HG02885 (cell line): ENCODE measurements around the gene RAB3IP.
"Not testable (repeated sequence)": the region's sequence is repeated elsewhere in the genome, so short reads cannot be mapped to it uniquely, and the experiment has no call there.

Experiments
- ATAC-seq: cut with Tn5 transposase; IDR thresholded peaks from one replicate; pipeline ENCODE4 v1.9.1; 2021; ENCODE audit warnings: mild to moderate bottlenecking; ENCODE audit not compliant: unreplicated experiment, poor library complexity

Gene RAB3IP

DNA sequence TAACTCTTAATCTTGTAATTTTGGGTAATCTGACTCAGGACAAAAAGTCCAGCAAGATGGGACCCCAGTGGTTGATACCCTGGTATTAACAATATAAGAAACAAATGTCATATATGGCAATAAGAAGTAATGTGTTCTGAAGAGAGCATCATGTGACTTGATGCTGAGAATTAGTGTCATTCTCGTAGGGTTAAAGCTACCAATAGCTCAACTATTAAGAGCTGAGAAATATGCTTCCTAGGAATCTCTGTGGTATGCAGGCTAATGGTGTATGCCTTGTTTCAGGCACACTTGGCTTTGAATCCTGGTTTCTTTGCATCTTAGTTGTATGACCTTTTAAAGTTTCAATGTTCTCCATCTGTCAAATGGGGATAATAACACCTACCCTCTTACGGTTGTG is 95.5 kb downstream of the RAB3IP start:
- no peak for ATAC-seq

DNA sequence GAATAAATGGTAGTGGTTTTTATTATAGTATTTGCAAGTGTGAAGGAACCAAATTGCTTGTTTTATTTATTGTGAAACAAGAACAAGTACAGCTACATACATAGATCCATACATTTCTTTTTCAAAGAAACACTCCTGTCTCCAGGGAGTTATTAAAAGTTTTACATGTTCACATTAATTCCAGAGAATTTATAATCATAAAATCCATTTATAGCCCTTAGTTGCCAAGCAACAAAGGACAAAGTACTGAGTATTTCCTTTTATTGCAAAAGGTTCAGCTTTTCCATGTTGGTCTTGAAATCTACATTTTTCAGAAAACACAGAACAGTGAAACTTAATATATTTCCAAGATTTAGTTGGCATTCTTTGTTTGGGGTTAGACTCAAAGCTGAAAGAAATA is 95.9 kb downstream of the RAB3IP start:
- no peak for ATAC-seq

DNA sequence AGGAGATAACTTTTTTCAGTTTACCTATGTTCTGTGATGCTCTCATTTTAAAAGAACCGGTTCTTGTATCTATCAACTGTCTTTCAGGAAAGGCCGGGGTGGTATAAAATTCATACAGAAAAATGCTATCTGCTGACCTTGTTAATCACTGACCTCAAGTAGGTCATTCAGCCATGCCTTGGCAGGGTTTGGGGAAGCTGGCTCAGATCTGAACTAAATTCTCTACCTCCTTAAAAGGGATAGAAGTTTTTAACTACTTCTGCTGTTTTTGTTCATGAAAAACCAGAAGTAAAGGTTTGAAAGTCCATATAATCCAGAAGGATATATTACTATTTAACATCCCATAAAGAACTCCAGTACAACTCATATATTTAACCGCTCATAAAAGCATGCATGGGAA is 96.4 kb downstream of the RAB3IP start:
- ATAC-seq, result no peak

DNA sequence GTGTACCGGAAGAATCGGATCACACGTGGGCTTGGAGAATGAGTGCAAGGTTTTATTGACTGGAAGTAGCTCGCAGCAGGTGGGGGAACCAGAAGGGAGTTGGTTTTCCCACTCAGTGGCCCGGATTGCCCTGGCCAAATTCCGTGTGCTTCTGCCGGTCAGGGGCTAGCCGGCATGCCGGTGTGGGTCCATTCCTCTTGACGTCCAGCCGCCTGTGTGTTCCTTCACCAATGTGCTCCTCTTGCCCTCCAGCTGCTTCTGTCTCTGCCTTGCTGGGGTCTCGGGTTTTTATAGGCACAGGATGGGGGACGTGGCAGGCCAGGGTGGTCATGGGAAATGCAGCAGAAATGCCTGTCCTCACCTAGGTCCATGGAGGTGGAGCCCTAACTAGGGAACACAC is 97.4 kb downstream of the RAB3IP start:
- ATAC-seq, result no peak

DNA sequence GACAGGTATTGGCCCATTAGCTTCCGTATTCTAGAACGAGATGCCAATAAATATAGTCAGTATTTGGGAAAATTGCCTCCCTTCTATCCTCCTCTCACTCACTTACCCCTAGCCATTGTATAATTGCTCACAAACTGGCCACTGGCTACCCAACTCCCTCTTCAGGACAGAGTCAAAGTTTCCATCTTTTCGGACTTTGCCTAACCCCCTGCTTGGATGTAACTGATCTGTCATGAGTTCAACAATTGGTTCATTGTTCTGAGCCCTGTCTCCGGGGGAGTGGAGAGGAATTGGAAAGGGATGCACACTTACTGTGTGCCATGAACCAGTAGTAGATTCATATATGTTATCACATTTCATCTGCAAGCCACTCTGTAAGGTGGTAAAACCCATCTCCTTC is 98.5 kb downstream of the RAB3IP start:
- no peak for ATAC-seq

DNA sequence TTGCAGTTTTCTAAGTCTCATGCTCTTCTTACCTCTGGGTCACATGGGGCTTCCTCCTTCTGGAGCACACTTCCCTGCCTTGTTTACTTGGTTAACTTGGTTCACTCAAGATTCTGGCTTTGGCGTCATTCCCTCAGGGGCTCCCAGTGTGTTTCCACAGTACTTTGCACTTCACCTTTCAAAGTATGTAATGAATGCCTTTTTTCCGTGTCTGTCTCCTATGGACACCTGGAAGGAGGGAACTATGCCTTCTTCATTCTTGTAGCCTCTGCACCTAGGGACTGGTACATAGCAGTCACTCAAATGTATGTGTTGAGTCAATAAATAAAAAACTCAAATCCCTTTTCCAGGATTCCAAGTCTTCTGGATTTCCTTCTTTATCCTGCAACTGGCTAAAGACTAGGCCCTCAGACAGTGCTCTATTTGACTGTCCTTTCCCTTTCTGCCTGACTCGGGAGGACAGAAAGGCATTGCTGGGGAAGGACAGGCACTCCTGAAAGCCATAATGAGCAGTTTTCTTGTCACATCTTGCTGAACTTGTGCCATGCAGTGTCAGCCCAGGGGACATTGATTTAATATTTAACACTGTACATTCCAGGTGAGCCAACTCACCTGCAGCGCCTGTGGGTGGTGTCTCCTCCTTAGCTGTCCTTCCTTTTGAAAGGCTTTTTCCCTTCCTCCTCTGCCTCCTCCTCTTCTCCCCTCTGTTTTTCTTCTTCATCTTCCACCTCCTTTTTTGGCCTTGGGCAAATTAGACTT is 99.2 kb downstream of the RAB3IP start:
- ATAC-seq, result no peak

DNA sequence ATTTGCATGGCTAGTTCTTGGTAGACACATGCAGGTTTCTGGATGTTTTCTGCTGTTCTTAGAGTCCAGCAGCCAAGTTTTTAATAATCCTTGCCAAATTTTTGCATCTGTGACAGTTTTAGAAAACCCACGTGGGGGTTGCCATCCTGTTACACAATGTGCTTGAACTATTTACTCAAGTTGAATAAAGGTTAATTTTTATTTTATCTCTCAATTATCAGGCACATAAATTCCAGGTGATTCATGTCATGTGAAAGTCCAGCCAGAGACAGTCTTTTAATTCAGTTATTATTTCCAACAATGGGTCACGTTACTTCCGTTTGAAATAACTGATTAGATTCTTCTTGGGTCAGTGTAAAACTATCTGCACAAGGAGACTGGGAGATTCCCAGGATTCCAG is 102.1 kb downstream of the RAB3IP start:
- no peak for ATAC-seq

DNA sequence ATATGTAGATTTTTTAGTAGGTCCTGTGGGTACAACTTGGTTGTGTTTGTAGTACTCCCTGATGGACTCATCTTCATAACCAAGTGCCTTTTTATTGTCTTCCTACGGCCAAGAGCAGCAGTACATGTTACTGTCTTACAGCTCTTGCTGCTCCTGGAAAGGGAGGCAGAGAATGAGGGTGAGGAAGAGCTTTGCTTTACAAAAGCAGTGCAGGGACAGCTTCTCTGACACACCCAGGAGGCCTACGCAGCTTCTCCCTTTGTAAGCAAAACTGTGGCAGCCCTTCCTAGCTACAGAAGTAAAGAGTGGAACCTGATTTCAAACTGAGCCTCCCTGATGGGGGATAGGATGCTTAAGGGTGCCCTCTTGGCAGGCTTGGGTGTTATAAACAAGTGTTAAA is 104.9 kb downstream of the RAB3IP start:
- ATAC-seq, result no peak

DNA sequence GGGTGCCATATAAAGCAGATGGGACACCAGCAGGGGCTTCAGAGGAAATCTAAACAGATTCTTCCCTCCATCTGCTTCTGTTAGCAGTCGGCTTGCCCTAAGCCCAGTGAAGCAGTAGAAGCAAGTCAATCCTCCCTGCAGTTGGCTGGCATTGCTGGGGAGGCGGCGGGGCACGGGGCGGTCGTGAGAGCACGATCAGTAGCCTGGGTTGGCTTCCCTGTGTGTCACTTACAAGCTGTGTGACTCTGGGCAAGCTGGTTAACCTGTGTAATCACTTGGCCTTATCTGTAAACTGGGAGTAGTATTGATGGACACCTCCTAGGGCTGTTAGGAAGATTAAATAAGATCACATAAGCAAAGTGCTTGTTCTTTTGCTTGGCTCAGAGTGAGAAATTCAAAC is 105.8 kb downstream of the RAB3IP start:
- no peak for ATAC-seq

DNA sequence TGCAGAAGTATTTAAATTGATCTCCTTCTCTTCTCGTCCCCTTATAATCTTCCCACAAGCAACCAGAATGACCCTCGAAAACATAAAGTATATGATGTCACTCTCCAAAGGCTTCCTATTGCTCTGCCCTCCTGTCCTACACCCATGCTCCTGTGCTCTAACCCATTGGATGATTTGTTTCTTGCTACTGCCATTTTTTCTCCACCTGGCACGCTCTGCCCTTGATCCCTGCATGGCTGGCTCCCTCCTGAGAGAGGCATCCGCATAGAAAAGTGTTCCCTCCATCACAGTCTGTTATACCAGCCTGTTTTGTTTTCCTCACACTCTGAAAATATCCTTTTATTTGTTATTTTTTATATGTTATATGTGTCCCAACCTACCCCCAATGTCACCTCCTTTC is 106.2 kb downstream of the RAB3IP start:
- no peak for ATAC-seq

DNA sequence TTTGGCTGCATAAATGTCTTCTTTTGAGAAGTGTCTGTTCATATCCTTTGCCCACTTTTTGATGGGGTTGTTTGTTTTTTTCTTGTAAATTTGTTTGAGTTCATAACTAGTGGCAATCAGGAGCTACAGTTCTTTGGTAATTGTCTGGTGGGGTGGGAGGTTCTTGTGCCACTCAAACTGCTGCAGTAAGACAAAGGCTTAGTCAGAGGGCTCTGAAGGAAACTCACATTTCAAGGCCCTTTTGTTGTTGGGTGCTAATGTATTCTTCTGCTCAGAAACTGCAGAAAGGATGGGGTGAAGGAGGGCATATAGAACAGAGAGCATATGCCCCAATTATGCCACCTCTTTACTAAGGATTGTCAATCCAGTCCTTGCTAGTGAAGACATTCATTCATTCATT is 108.3 kb downstream of the RAB3IP start:
- no peak for ATAC-seq

DNA sequence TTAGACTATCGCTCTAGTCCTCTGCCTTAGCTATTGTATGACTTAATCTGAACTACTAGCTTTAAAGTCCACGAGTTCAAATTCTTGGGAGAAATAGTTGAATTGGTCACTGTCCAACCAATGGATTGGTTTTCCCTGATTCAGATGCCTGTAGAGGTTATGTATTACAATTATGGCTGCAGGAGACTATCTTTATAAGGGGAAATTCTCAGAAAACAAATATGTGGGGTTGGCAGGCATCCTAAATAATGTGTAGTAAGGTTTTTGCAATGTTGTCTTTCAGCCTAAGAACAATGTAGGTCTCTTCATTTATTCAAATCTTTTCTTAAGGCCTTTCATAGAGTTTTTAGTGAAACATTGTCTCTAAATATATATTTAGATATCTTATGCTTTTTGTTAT is 113.3 kb downstream of the RAB3IP start:
- ATAC-seq, result no peak

DNA sequence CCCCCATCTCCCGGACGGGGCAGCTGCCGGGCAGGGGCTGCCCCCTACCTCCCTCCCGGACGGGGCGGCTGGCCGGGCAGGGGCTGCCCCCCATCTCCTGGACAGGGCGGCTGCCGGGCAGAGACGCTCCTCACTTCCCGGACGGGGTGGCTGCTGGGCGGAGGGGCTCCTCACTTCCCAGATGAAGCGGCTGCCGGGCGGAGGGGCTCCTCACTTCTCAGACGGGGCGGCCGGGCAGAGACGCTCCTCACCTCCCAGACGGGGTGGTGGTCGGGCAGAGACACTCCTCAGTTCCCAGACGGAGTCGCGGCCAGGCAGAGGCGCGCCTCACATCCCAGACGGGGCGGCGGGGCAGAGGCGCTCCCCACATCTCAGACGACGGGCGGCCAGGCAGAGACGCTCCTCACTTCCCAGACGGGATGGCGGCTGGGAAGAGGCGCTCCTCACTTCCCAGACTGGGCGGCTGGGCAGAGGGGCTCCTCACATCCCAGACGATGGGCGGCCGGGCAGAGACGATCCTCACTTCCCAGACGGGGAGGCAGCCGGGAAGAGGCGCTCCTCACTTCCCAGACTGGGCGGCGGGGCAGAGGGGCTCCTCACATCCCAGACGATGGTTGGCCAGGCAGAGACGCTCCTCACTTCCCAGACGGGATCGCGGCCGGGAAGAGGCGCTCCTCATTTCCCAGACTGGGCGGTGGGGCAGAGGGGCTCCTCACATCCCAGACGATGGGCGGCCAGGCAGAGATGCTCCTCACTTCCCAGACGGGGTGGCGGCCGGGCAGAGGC is 114.7 kb downstream of the RAB3IP start:
- not testable (repeated sequence) for ATAC-seq

DNA sequence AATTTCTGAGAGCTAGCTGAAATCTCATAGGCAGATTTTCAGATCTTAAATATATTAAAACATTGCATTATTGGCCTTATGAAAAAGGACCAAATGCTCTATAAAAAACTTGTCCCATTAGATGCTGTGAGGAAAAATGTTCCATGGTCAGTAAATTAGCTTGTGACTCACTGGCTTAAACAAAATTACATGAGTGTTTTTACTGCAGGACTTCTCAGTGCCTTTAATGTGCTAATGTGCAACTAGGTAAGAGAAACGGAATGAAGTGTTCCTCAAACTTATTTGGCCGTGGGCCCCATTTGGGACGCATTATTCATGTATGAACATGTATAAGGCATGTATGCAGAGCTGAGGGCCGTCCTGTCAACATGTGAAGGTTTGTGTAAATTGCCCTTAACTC is 128.0 kb downstream of the RAB3IP start:
- no peak for ATAC-seq

DNA sequence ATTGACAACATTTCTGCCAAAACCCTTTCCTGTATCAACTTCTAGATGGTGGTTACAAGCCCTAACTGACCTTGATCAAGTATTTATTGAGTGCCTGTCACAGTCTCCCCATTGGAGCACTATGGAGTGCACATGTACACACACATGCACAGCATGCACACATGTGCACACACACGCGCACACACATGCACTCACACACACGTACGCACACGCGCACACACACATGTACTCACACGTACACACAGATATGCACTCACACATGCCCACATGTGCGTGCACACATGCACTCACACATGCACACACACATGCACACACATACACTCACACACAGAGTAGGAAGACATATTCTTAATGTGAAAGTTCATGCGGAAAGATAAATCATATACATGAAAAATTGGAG is 130.0 kb downstream of the RAB3IP start:
- ATAC-seq, result no peak

DNA sequence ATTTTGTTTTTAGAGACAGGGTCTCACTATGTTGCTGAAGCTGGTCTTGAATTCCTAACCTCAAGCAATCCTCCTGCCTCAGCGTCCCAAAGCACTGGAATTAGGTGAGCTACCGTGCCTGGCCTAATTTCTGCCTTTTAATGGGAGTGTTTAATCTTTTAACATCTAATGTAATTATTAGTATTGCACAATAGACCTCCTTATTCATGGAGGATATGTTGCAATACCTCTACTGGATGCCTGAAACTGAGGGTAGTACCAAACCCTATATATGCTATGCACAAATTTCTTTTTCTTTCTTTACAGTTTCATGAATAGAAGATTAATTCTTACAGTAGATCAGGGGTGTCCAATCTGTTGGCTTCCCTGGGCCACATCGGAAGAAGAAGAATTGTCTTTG is 134.1 kb downstream of the RAB3IP start:
- no peak for ATAC-seq
